Mesendoderm (in vitro differentiated cells): ENCODE data around the gene FETUB.

Experiments
- DNase-seq: peaks from one replicate; pipeline ENCODE4 v3.0.0; 2013
- H2AK5ac ChIP-seq: 2 replicates; pipeline ENCODE4 v1.6.1; 2013; ENCODE audit warnings: low read length, inconsistent platforms
- H2BK120ac ChIP-seq: 2 replicates; pipeline ENCODE4 v1.6.1; 2013; ENCODE audit warnings: low read depth, mild to moderate bottlenecking, low read length, moderate library complexity, mixed read lengths
- H2BK15ac ChIP-seq: replicated peaks from 2 replicates; pipeline ENCODE4 v1.6.1; 2013; ENCODE audit warnings: low read depth, mild to moderate bottlenecking, moderate library complexity
- H2BK5ac ChIP-seq: 2 replicates; pipeline ENCODE4 v1.6.1; 2013; ENCODE audit warnings: low read length, inconsistent platforms
- H3K18ac ChIP-seq: 2 replicates; pipeline ENCODE4 v1.6.1; 2013; ENCODE audit warnings: mild to moderate bottlenecking, low read length, mixed read lengths
- H3K23ac ChIP-seq: one replicate; pipeline ENCODE4 v1.6.1; 2013; ENCODE audit warnings: low read length
- H3K27ac ChIP-seq: 2 replicates; pipeline ENCODE4 v1.5.1; 2013; ENCODE audit warnings: low read depth, mild to moderate bottlenecking, inconsistent platforms, low read length, moderate library complexity
- H3K27me3 ChIP-seq: 2 replicates; pipeline ENCODE4 v1.6.1; 2013; ENCODE audit warnings: low read length, control low read depth, mild to moderate bottlenecking, inconsistent platforms; ENCODE audit not compliant: insufficient read depth, poor library complexity
- H3K36me3 ChIP-seq: 2 replicates; pipeline ENCODE4 v1.6.1; 2013; ENCODE audit warnings: low read length, inconsistent platforms; ENCODE audit not compliant: control insufficient read depth, insufficient read depth
- H3K4ac ChIP-seq: one replicate; pipeline ENCODE4 v1.6.1; 2013; ENCODE audit warnings: low read depth, mild to moderate bottlenecking, low read length, moderate library complexity
- H3K4me1 ChIP-seq: 2 replicates; pipeline ENCODE4 v1.6.1; 2013; ENCODE audit warnings: low read depth, low read length, inconsistent platforms; ENCODE audit not compliant: control insufficient read depth
- H3K4me2 ChIP-seq: 2 replicates; pipeline ENCODE4 v1.6.1; 2013; ENCODE audit warnings: low read length
- H3K4me3 ChIP-seq: 2 replicates; pipeline ENCODE4 v1.5.1; 2013; ENCODE audit warnings: mild to moderate bottlenecking, low read length
- H3K56ac ChIP-seq: one replicate; pipeline ENCODE4 v1.6.1; 2013; ENCODE audit warnings: low read length
- H3K79me1 ChIP-seq: 2 replicates; pipeline ENCODE4 v1.6.1; 2013; ENCODE audit warnings: low read length, inconsistent platforms
- H3K79me2 ChIP-seq: 2 replicates; pipeline ENCODE4 v1.6.1; 2013; ENCODE audit warnings: mild to moderate bottlenecking, low read length; ENCODE audit not compliant: control insufficient read depth, insufficient read depth
- H3K9ac ChIP-seq: 2 replicates; pipeline ENCODE4 v1.6.1; 2013; ENCODE audit warnings: low read length, inconsistent platforms
- H4K5ac ChIP-seq: one replicate; pipeline ENCODE4 v1.6.1; 2013; ENCODE audit warnings: low read length
- H4K8ac ChIP-seq: one replicate; pipeline ENCODE4 v1.6.1; 2013; ENCODE audit warnings: low read depth, mild to moderate bottlenecking, control low read depth, low read length, moderate library complexity
- WGBS: extraction: QIAGEN DNeasy Blood & Tissue Kit; methylation state at CpG from one replicate; pipeline ENCODE4 v1.1.7; 2013; ENCODE audit warnings: low lambda C conversion rate, missing lambda C conversion rate; ENCODE audit not compliant: insufficient coverage; ENCODE audit errors: extremely low coverage; 5-methylcytosine and 5-hydroxymethylcytosine counted together

The FETUB gene

DNA sequence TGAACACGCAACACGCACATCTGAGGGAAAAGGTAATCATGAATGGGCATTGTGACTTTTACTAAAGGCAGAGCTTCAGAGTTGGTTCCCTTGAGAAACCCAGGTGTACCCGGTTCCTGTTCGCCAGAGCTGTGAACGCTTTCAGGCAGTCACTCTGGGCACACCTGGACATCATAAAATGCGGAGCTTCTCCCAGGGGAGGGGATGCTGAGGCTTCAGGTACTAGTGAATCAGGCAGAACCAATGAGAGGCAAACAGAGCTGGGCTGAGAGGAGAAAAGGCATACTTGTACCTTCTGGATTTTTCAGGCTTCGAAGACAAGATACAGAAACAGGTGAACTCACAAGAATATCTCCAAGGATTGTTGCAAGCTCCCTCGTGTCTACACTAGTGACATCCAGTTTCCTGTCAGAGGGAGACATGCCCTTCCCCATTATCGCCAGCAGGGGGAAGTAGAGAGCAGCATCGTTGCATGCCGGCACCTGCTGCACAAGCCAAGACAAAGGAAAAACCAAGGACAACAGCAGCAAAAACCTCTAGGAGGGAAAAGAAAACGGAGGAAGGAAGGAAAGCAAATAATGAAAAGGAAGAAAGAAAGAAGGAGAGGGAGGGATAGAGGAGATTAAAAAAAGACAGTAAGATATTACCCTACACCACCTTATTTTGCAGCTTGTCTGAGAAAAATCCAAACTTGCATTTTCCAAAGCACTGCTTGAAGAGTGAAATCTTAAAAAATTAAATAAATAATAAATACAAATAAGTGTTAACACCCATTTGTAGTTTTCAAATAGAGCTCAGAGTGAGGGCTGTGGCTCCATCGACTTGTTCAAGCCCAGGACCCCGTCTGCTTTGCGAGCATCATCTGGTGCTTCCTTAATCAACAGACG is 25.4 kb upstream of the FETUB start:
- H3K4ac ChIP-seq, result no peak overlapping the region
- H2BK120ac ChIP-seq, result no peak overlapping the region
- H3K27me3 ChIP-seq, result no peaks in the 10 kb centered on the region
- H4K8ac ChIP-seq, result no peak overlapping the region
- no peaks in the 10 kb centered on the region for H3K36me3 ChIP-seq
- WGBS, result no CpG with 5 or more reads among the region's 16 CpGs
- H3K56ac ChIP-seq, result peak overlapping the region; percentile 44
- no peaks in the 10 kb centered on the region for H3K79me1 ChIP-seq
- H3K4me2 ChIP-seq, result no peak overlapping the region
- no peak overlapping the region for H3K18ac ChIP-seq
- no peak overlapping the region for H3K27ac ChIP-seq
- no peak overlapping the region for H3K23ac ChIP-seq
- H3K79me2 ChIP-seq, result no peaks in the 10 kb centered on the region
- no peak overlapping the region for H3K4me3 ChIP-seq
- H3K4me1 ChIP-seq, result no peaks in the 10 kb centered on the region
- H2BK5ac ChIP-seq, result no peak overlapping the region
- no peak overlapping the region for H3K9ac ChIP-seq
- H4K5ac ChIP-seq, result no peak overlapping the region
- H2AK5ac ChIP-seq, result no peak overlapping the region
- H2BK15ac ChIP-seq, result no peak overlapping the region
- DNase-seq, result peak; percentile 83

DNA sequence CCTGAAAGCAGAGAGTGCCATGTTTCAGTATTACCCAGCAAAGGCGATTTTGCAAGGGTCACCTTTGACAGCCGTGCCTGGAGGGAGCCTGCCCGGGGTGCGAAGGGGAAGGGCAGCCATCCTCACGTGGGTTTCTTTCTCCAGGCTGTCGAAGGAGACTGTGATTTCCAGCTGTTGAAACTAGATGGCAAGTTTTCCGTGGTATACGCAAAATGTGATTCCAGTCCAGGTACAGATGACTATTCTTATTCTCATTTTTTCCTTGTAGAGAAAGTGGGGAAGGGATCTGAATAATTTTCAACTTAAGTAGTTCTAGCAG is 23.9 kb upstream of the FETUB start:
- Histone ChIP-seq H3K4me2 (no peak overlapping the region), H3K56ac (no peak overlapping the region), H3K4ac (no peak overlapping the region), H3K79me2 (no peaks in the 10 kb centered on the region), H4K5ac (no peak overlapping the region), H2BK5ac (no peak overlapping the region), H3K9ac (no peak overlapping the region), H3K23ac (no peak overlapping the region), H2AK5ac (no peak overlapping the region), H3K4me3 (no peak overlapping the region), H2BK15ac (no peak overlapping the region), H3K27ac (no peak overlapping the region), H3K4me1 (no peaks in the 10 kb centered on the region), H3K79me1 (no peaks in the 10 kb centered on the region), H3K27me3 (no peaks in the 10 kb centered on the region), H4K8ac (no peak overlapping the region), H3K18ac (no peak overlapping the region), H3K36me3 (no peaks in the 10 kb centered on the region), H2BK120ac (no peak overlapping the region)
- WGBS, result no CpG with 5 or more reads among the region's 8 CpGs
- DNase-seq, result no peak

DNA sequence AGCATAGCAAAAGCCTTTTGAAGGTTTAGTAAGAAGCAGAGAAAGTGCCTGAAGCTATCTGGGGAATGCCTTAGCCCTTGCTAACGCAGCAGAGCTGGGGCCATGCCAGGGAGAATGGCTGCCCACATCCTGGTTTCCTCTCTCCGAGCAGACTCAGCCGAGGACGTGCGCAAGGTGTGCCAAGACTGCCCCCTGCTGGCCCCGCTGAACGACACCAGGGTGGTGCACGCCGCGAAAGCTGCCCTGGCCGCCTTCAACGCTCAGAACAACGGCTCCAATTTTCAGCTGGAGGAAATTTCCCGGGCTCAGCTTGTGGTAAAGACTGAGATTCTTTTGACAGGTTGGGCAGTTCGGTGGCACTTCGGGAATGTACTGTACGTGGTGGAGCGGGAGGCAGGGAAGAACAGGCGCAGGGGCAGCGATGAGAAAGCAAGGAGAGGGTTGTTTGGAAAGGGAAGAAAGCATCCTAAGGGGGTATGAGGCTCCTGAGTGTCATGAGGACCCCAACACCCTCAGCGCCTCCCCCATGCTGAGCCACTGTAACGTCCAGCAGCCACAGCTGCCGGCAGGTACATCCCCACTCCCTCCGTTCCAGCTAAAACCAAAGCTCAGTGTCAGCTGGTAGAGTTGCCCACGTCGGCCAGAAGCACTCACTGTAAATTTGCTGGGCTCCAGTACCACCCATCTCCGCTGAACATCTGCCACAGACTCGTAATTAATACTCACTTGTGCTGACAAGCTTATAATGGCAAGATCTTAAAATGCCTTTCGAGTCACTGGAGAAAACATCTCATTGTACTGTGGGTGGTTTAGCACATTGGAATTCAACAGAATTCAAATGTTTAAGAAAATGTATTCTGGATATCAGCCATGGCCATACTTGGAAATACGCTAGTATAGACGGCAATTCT is 22.9 kb upstream of the FETUB start:
- Histone ChIP-seq H2AK5ac (no peak overlapping the region), H3K23ac (peak overlapping the region; percentile 18), H3K9ac (no peak overlapping the region), H3K27me3 (no peaks in the 10 kb centered on the region), H2BK5ac (no peak overlapping the region), H4K8ac (no peak overlapping the region), H3K18ac (no peak overlapping the region), H4K5ac (no peak overlapping the region), H3K4ac (no peak overlapping the region), H3K4me3 (no peak overlapping the region), H3K36me3 (no peaks in the 10 kb centered on the region), H3K79me2 (no peaks in the 10 kb centered on the region), H3K79me1 (no peaks in the 10 kb centered on the region), H2BK120ac (no peak overlapping the region), H3K4me2 (no peak overlapping the region), H3K4me1 (no peaks in the 10 kb centered on the region), H3K56ac (peak overlapping the region; percentile 85), H2BK15ac (no peak overlapping the region), H3K27ac (no peak overlapping the region)
- DNase-seq, result peak; percentile 88
- WGBS, result no CpG with 5 or more reads among the region's 31 CpGs

DNA sequence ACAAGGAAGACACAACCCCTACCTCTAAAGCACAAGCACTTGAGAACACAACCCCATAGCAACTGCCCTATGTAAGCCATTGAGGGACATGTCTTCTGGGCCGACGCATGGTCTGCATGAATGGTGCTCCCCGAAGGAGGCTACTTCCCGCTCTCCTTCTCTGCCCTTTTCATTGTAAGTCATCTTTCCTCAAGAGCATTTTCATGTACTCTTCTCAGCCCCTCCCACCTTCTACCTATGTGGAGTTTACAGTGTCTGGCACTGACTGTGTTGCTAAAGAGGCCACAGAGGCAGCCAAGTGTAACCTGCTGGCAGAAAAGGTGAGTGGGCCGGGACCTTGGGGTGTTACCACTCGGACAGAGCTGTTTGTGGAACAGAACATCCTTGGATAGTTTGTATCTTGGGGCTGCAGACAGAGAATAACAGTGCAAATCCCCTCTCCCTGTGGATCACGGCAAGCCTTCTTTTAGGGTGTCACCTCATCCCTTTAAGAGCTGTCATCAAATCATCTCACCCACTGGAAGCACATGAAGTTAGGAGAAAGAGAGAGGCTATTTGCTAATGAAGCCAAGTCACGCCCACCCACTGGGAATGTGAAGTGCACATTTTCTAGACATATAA is 21.8 kb upstream of the FETUB start:
- no peaks in the 10 kb centered on the region for H3K79me1 ChIP-seq
- no peak overlapping the region for H3K4me2 ChIP-seq
- no peak overlapping the region for H3K56ac ChIP-seq
- no peak overlapping the region for H3K4ac ChIP-seq
- no CpG with 5 or more reads among the region's 8 CpGs for WGBS
- H3K36me3 ChIP-seq, result no peaks in the 10 kb centered on the region
- H2BK15ac ChIP-seq, result no peak overlapping the region
- no peaks in the 10 kb centered on the region for H3K27me3 ChIP-seq
- no peak overlapping the region for H2AK5ac ChIP-seq
- no peak for DNase-seq
- H3K4me1 ChIP-seq, result no peaks in the 10 kb centered on the region
- no peak overlapping the region for H3K23ac ChIP-seq
- no peak overlapping the region for H3K9ac ChIP-seq
- H3K79me2 ChIP-seq, result no peaks in the 10 kb centered on the region
- no peak overlapping the region for H2BK5ac ChIP-seq
- H3K27ac ChIP-seq, result no peak overlapping the region
- H3K4me3 ChIP-seq, result no peak overlapping the region
- no peak overlapping the region for H3K18ac ChIP-seq
- H4K8ac ChIP-seq, result no peak overlapping the region
- no peak overlapping the region for H2BK120ac ChIP-seq
- no peak overlapping the region for H4K5ac ChIP-seq

DNA sequence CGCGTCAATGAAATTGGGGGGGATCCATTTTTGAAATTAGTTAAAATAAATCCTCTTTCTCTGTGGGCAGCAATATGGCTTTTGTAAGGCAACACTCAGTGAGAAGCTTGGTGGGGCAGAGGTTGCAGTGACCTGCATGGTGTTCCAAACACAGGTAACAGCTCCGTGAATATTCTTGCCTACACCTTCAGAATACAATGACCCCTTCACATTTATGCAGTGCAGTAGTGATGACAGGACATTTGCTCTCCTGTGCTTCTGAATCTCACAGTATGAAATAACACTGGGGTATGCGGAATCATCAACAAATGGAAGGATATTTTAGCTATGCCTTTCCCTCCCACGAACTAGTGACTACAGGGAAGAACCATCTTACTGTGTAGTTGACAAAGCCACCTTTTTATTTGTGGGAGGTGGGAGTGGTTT is 20.4 kb upstream of the FETUB start:
- no peak overlapping the region for H3K4ac ChIP-seq
- H2BK5ac ChIP-seq, result no peak overlapping the region
- H3K56ac ChIP-seq, result no peak overlapping the region
- no peak overlapping the region for H3K4me3 ChIP-seq
- H3K4me2 ChIP-seq, result no peak overlapping the region
- no peaks in the 10 kb centered on the region for H3K4me1 ChIP-seq
- H3K36me3 ChIP-seq, result no peaks in the 10 kb centered on the region
- H3K79me2 ChIP-seq, result no peaks in the 10 kb centered on the region
- no peak overlapping the region for H3K27ac ChIP-seq
- H2BK15ac ChIP-seq, result no peak overlapping the region
- no peak overlapping the region for H2BK120ac ChIP-seq
- no peak overlapping the region for H3K9ac ChIP-seq
- H2AK5ac ChIP-seq, result no peak overlapping the region
- no peak overlapping the region for H4K5ac ChIP-seq
- no CpG with 5 or more reads among the region's 5 CpGs for WGBS
- DNase-seq, result no peak
- H4K8ac ChIP-seq, result no peak overlapping the region
- no peaks in the 10 kb centered on the region for H3K27me3 ChIP-seq
- no peak overlapping the region for H3K18ac ChIP-seq
- no peak overlapping the region for H3K23ac ChIP-seq
- no peaks in the 10 kb centered on the region for H3K79me1 ChIP-seq
